Activated T-cell treated with anti-CD3 and anti-CD28 coated beads, Interleukin-2, amount 50 U/mL, for 24 hours (primary cell): ENCODE results near the gene ST8SIA1.

Source experiments
- DNase-seq: peaks from one replicate; pipeline ENCODE4 v3.0.0-alpha.2; 2020
- H3K27ac Mint-ChIP-seq: 2 replicates; pipeline ENCODE4 v1.8.0; 2020; ENCODE audit warnings: mild to moderate bottlenecking, mixed read lengths
- H3K27me3 Mint-ChIP-seq: 2 replicates; pipeline ENCODE4 v1.8.0; 2020; ENCODE audit warnings: mixed read lengths
- H3K36me3 Mint-ChIP-seq: 2 replicates; pipeline ENCODE4 v1.8.0; 2020; ENCODE audit warnings: low read depth, mixed read lengths
- H3K4me1 Mint-ChIP-seq: 2 replicates; pipeline ENCODE4 v1.8.0; 2020; ENCODE audit warnings: low read depth, mixed read lengths
- H3K4me3 Mint-ChIP-seq: 2 replicates; pipeline ENCODE4 v1.8.0; 2020; ENCODE audit warnings: mild to moderate bottlenecking, moderate library complexity, mixed read lengths
- H3K9me3 Mint-ChIP-seq: 2 replicates; pipeline ENCODE4 v1.8.0; 2020; ENCODE audit warnings: mixed read lengths

The ST8SIA1 gene

GRCh38 chr12:22255097-22255496, 79.4 kb downstream of the ST8SIA1 start:
- Mint-ChIP-seq H3K9me3 (no peaks in the 10 kb centered on the region), H3K27ac (no peak overlapping the region), H3K36me3 (no peaks in the 10 kb centered on the region), H3K4me1 (peaks cover 3% of the 10 kb centered on the region), H3K4me3 (no peak overlapping the region), H3K27me3 (no peaks in the 10 kb centered on the region)
- no peak for DNase-seq

GRCh38 chr12:22254478-22254877, 80.0 kb downstream of the ST8SIA1 start:
- no peaks in the 10 kb centered on the region for H3K36me3 Mint-ChIP-seq
- H3K27me3 Mint-ChIP-seq, result no peaks in the 10 kb centered on the region
- peaks cover 3% of the 10 kb centered on the region for H3K4me1 Mint-ChIP-seq
- DNase-seq, result no peak
- no peak overlapping the region for H3K27ac Mint-ChIP-seq
- no peaks in the 10 kb centered on the region for H3K9me3 Mint-ChIP-seq
- no peak overlapping the region for H3K4me3 Mint-ChIP-seq

- H3K9me3 Mint-ChIP-seq, result no peaks in the 10 kb centered on the region
- no peaks in the 10 kb centered on the region for H3K36me3 Mint-ChIP-seq
- H3K4me1 Mint-ChIP-seq, result peaks cover 3% of the 10 kb centered on the region
- H3K27ac Mint-ChIP-seq, result no peak overlapping the region
- no peaks in the 10 kb centered on the region for H3K27me3 Mint-ChIP-seq
- DNase-seq, result no peak
- no peak overlapping the region for H3K4me3 Mint-ChIP-seq
These were observed 82.5 kb downstream of the ST8SIA1 start for GRCh38 chr12:22252057-22252456.

- H3K9me3 Mint-ChIP-seq, result no peaks in the 10 kb centered on the region
- no peak overlapping the region for H3K27ac Mint-ChIP-seq
- H3K27me3 Mint-ChIP-seq, result no peaks in the 10 kb centered on the region
- peaks cover 3% of the 10 kb centered on the region for H3K4me1 Mint-ChIP-seq
- no peaks in the 10 kb centered on the region for H3K36me3 Mint-ChIP-seq
- no peak for DNase-seq
- no peak overlapping the region for H3K4me3 Mint-ChIP-seq
These were observed 83.7 kb downstream of the ST8SIA1 start for GRCh38 chr12:22250762-22251161.

- no peak for DNase-seq
- peaks cover 3% of the 10 kb centered on the region for H3K4me1 Mint-ChIP-seq
- no peaks in the 10 kb centered on the region for H3K27me3 Mint-ChIP-seq
- H3K4me3 Mint-ChIP-seq, result no peak overlapping the region
- H3K9me3 Mint-ChIP-seq, result no peaks in the 10 kb centered on the region
- no peak overlapping the region for H3K27ac Mint-ChIP-seq
- H3K36me3 Mint-ChIP-seq, result no peaks in the 10 kb centered on the region
These were observed 85.9 kb downstream of the ST8SIA1 start for GRCh38 chr12:22248571-22249115.

- Mint-ChIP-seq H3K27me3 (no peaks in the 10 kb centered on the region), H3K9me3 (no peaks in the 10 kb centered on the region), H3K36me3 (no peaks in the 10 kb centered on the region), H3K4me1 (peaks cover 3% of the 10 kb centered on the region), H3K4me3 (no peak overlapping the region), H3K27ac (no peak overlapping the region)
- no peak for DNase-seq
These were observed 86.4 kb downstream of the ST8SIA1 start for GRCh38 chr12:22248121-22248520.

- Mint-ChIP-seq H3K27ac (no peak overlapping the region), H3K27me3 (no peaks in the 10 kb centered on the region), H3K4me3 (no peak overlapping the region), H3K9me3 (no peaks in the 10 kb centered on the region), H3K36me3 (no peaks in the 10 kb centered on the region), H3K4me1 (peaks cover 3% of the 10 kb centered on the region)
- no peak for DNase-seq
These were observed 88.2 kb downstream of the ST8SIA1 start for GRCh38 chr12:22246217-22246846.

- no peaks in the 10 kb centered on the region for H3K27me3 Mint-ChIP-seq
- H3K9me3 Mint-ChIP-seq, result no peaks in the 10 kb centered on the region
- H3K27ac Mint-ChIP-seq, result no peak overlapping the region
- no peaks in the 10 kb centered on the region for H3K4me1 Mint-ChIP-seq
- H3K36me3 Mint-ChIP-seq, result no peaks in the 10 kb centered on the region
- DNase-seq, result no peak
- no peak overlapping the region for H3K4me3 Mint-ChIP-seq
These were observed 91.8 kb downstream of the ST8SIA1 start for GRCh38 chr12:22242726-22243125.

GRCh38 chr12:22238211-22238610, 96.3 kb downstream of the ST8SIA1 start:
- no peaks in the 10 kb centered on the region for H3K36me3 Mint-ChIP-seq
- no peaks in the 10 kb centered on the region for H3K27me3 Mint-ChIP-seq
- H3K4me3 Mint-ChIP-seq, result no peak overlapping the region
- no peak for DNase-seq
- H3K4me1 Mint-ChIP-seq, result no peaks in the 10 kb centered on the region
- no peaks in the 10 kb centered on the region for H3K9me3 Mint-ChIP-seq
- H3K27ac Mint-ChIP-seq, result no peak overlapping the region

GRCh38 chr12:22234561-22234960, 99.9 kb downstream of the ST8SIA1 start:
- H3K4me1 Mint-ChIP-seq, result no peaks in the 10 kb centered on the region
- no peak overlapping the region for H3K4me3 Mint-ChIP-seq
- no peak overlapping the region for H3K27ac Mint-ChIP-seq
- no peak for DNase-seq
- H3K36me3 Mint-ChIP-seq, result no peaks in the 10 kb centered on the region
- no peaks in the 10 kb centered on the region for H3K27me3 Mint-ChIP-seq
- no peaks in the 10 kb centered on the region for H3K9me3 Mint-ChIP-seq

GRCh38 chr12:22231836-22232235, 102.7 kb downstream of the ST8SIA1 start:
- no peaks in the 10 kb centered on the region for H3K4me1 Mint-ChIP-seq
- no peaks in the 10 kb centered on the region for H3K36me3 Mint-ChIP-seq
- H3K27ac Mint-ChIP-seq, result no peak overlapping the region
- no peak for DNase-seq
- no peaks in the 10 kb centered on the region for H3K27me3 Mint-ChIP-seq
- H3K4me3 Mint-ChIP-seq, result no peak overlapping the region
- H3K9me3 Mint-ChIP-seq, result no peaks in the 10 kb centered on the region

GRCh38 chr12:22231078-22231477, 103.4 kb downstream of the ST8SIA1 start:
- H3K4me3 Mint-ChIP-seq, result no peak overlapping the region
- no peak for DNase-seq
- no peaks in the 10 kb centered on the region for H3K9me3 Mint-ChIP-seq
- no peaks in the 10 kb centered on the region for H3K27me3 Mint-ChIP-seq
- H3K4me1 Mint-ChIP-seq, result no peaks in the 10 kb centered on the region
- no peak overlapping the region for H3K27ac Mint-ChIP-seq
- no peaks in the 10 kb centered on the region for H3K36me3 Mint-ChIP-seq

GRCh38 chr12:22230280-22230794, 104.2 kb downstream of the ST8SIA1 start:
- peaks cover 2% of the 10 kb centered on the region for H3K4me1 Mint-ChIP-seq
- no peak for DNase-seq
- no peak overlapping the region for H3K27ac Mint-ChIP-seq
- H3K4me3 Mint-ChIP-seq, result no peak overlapping the region
- H3K9me3 Mint-ChIP-seq, result no peaks in the 10 kb centered on the region
- H3K36me3 Mint-ChIP-seq, result no peaks in the 10 kb centered on the region
- H3K27me3 Mint-ChIP-seq, result no peaks in the 10 kb centered on the region

GRCh38 chr12:22229652-22230279, 104.7 kb downstream of the ST8SIA1 start:
- H3K4me3 Mint-ChIP-seq, result no peak overlapping the region
- peaks cover 3% of the 10 kb centered on the region for H3K4me1 Mint-ChIP-seq
- DNase-seq, result no peak
- no peaks in the 10 kb centered on the region for H3K9me3 Mint-ChIP-seq
- H3K36me3 Mint-ChIP-seq, result no peaks in the 10 kb centered on the region
- no peak overlapping the region for H3K27ac Mint-ChIP-seq
- no peaks in the 10 kb centered on the region for H3K27me3 Mint-ChIP-seq
